Upper lobe of right lung (tissue), 1 donor: ENCODE data around the gene LDLRAD3. TPM values are rescaled to one million over a fixed set of nuclear protein-coding genes. Genes with fewer than 3 reads are reported as not detected.

Experiments
- ATAC-seq: fragments of 200-7000 bp; cut with Tn5 transposase; one replicate; pipeline ENCODE4 v1.9.1; 2020; ENCODE audit warnings: mild to moderate bottlenecking, moderate library complexity
- DNase-seq: peaks from one replicate; pipeline ENCODE4 v3.0.0-alpha.2; 2020
- H3K27ac ChIP-seq: fragments of 200-600 bp; one replicate; pipeline ENCODE4 v1.8.0; 2022
- H3K27me3 ChIP-seq: fragments of 200-600 bp; one replicate; pipeline ENCODE4 v1.8.0; 2022; ENCODE audit warnings: mild to moderate bottlenecking
- H3K36me3 ChIP-seq: fragments of 200-600 bp; one replicate; pipeline ENCODE4 v1.8.0; 2022
- H3K4me1 ChIP-seq: fragments of 200-600 bp; one replicate; pipeline ENCODE4 v1.8.0; 2022
- H3K4me3 ChIP-seq: fragments of 200-600 bp; one replicate; pipeline ENCODE4 v1.8.0; 2022; ENCODE audit warnings: mild to moderate bottlenecking
- H3K9me3 ChIP-seq: fragments of 200-600 bp; one replicate; pipeline ENCODE4 v1.8.0; 2022
- intact Hi-C: fragments of 100-400 bp; cut with DNase I; formaldehyde crosslinking; loops from one replicate; pipeline ENCODE4 v1.11.0; 2022
- total RNA-seq: library from RNA; stranded (reverse); fragmentation: NEBNext Ultra II Directional; extraction: Animal tissue kit (Norgen Biotek cat#: 25700); gene quantifications from one replicate; pipeline ENCODE4 v1.2.1, GENCODE V29; 2021
- TF ChIP-seq, protein P1 (sequence below): fragments of 200-600 bp; IDR thresholded peaks from one replicate; pipeline ENCODE4 v1.8.0; 2022; ENCODE audit warnings: antibody characterized with exemption
- donor health status: DM: no; HTN: yes; CAD: no; lungs with severe emphysema.

LDLRAD3 gene
- total RNA-seq, 1 donor from 2014 or later = 7.9 TPM

DNA sequence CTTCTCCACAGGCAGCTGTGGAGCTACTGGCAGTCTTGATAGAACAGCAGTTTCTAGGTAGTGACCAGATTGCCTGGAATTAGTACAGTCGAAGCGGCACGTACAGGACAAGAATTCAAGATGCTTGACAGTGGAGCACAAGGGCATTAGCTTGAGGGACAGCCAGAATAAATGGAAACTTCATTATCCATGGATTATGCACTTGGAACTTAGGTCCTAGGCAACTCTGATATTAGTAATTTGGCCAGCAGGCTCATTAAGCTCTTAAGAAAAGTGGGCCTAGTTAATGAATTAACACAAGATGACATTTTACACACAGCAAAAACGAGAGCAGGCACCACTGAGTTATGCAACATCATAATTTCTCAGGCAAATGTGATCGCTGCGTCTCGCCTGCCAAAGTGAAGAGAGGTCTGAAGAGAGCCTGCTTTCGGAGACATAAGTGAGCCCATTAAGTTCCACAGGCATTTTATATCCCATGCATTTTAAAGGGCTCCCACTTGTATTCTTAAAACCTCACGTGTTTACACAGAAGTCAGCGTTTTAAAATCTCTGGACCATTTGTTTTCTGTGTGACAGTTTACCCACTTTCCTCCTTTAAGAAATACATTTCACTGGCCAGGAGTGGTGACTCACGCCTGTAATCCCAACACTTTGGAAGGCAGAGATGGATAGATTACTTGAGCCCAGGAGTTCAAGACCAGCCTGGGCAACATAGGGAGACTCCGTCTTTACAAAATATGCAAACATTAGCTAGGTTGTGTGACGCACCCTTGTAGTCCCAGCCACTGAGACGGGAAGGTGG is 279.2 kb downstream of the LDLRAD3 start:
- H3K4me1 ChIP-seq = peaks cover 8% of the 10 kb centered on the region
- no peaks in the 10 kb centered on the region for H3K36me3 ChIP-seq
- peak; percentile 73 for ATAC-seq
- intact Hi-C loops = no loop called here
- TF ChIP-seq, protein P1, sequence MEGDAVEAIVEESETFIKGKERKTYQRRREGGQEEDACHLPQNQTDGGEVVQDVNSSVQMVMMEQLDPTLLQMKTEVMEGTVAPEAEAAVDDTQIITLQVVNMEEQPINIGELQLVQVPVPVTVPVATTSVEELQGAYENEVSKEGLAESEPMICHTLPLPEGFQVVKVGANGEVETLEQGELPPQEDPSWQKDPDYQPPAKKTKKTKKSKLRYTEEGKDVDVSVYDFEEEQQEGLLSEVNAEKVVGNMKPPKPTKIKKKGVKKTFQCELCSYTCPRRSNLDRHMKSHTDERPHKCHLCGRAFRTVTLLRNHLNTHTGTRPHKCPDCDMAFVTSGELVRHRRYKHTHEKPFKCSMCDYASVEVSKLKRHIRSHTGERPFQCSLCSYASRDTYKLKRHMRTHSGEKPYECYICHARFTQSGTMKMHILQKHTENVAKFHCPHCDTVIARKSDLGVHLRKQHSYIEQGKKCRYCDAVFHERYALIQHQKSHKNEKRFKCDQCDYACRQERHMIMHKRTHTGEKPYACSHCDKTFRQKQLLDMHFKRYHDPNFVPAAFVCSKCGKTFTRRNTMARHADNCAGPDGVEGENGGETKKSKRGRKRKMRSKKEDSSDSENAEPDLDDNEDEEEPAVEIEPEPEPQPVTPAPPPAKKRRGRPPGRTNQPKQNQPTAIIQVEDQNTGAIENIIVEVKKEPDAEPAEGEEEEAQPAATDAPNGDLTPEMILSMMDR = no peak
- H3K9me3 ChIP-seq = peaks cover 8% of the 10 kb centered on the region
- H3K27ac ChIP-seq = peak overlapping the region; percentile 24
- DNase-seq = no peak
- no peak overlapping the region for H3K4me3 ChIP-seq
- no peaks in the 10 kb centered on the region for H3K27me3 ChIP-seq

DNA sequence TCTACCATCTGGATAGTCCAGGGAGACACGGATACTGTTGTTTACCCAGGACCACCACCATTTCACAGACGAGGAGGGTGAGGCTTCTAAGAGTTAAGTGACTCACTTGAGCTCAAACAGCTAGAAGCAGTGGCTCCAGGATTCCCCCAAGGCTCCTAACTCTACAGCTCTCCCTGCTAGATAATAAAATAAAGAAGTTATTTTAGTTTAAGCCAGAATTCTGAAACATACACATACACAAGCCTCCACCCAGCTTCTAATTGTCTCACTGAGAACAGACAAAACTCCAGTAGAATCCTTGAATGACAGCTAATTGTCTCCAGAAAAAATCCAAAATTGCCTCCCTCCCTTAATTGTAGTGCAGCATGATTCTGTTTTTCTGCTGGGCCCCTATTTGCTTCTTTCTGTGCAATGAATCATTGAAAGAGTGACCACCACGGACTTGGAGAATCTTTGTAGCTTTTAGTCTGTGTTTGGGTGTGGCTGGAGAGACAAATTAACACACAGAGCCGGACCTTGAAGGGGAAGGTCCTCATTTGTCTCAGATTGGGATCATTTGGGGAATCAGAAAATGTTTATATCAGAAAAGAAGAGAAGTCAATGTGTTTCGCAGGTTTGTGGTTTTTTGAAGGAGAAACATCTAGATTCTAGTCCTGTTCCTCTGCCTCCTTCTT is 280.5 kb downstream of the LDLRAD3 start:
- H3K4me1 ChIP-seq = peaks cover 8% of the 10 kb centered on the region
- no peak overlapping the region for H3K4me3 ChIP-seq
- peaks cover 8% of the 10 kb centered on the region for H3K9me3 ChIP-seq
- no peaks in the 10 kb centered on the region for H3K27me3 ChIP-seq
- DNase-seq (no peak), ATAC-seq (no peak)
- intact Hi-C loops = no loop called here
- no peak overlapping the region for H3K27ac ChIP-seq
- no peaks in the 10 kb centered on the region for H3K36me3 ChIP-seq
- TF ChIP-seq, protein P1 = no peak

DNA sequence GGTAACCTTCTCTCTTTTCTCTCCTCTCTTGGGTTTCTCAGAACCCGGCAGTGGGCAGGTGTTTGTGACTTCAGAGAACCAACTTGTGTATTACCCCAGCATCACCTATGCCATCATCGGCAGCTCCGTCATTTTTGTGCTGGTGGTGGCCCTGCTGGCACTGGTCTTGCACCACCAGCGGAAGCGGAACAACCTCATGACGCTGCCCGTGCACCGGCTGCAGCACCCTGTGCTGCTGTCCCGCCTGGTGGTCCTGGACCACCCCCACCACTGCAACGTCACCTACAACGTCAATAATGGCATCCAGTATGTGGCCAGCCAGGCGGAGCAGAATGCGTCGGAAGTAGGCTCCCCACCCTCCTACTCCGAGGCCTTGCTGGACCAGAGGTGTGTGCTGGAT is 283.2 kb downstream of the LDLRAD3 start:
- DNase-seq (no peak), ATAC-seq (no peak)
- intact Hi-C loops = no loop called here
- Histone ChIP-seq H3K36me3 (no peaks in the 10 kb centered on the region), H3K27me3 (no peaks in the 10 kb centered on the region), H3K4me3 (no peak overlapping the region), H3K27ac (no peak overlapping the region), H3K9me3 (no peaks in the 10 kb centered on the region), H3K4me1 (peaks cover 8% of the 10 kb centered on the region)
- TF ChIP-seq, protein P1 = no peak

DNA sequence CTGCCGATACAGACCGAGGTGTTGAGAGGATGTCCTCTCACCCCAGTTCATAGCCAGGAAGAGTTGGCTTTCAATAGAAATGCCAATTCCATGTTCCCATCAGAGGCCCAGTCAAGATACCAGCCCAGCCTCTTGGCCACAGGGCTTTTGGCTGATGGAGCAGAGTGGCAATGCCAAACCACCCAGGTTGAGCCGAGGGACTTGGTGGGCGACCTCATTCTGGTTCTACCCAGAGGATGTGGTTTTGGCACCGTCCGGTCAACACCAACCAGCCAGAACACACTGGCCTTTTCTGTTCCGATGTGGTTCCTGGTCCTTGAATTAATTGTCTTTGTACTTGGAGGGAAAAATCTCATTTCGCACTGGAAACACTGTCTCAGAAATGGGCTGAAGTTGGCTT is 284.8 kb downstream of the LDLRAD3 start:
- Histone ChIP-seq H3K27me3 (no peaks in the 10 kb centered on the region), H3K36me3 (no peaks in the 10 kb centered on the region), H3K27ac (no peak overlapping the region), H3K4me3 (no peak overlapping the region), H3K4me1 (no peaks in the 10 kb centered on the region), H3K9me3 (no peaks in the 10 kb centered on the region)
- intact Hi-C loops = no loop called here
- no peak for DNase-seq
- no peak for ATAC-seq
- TF ChIP-seq, protein P1 = no peak

DNA sequence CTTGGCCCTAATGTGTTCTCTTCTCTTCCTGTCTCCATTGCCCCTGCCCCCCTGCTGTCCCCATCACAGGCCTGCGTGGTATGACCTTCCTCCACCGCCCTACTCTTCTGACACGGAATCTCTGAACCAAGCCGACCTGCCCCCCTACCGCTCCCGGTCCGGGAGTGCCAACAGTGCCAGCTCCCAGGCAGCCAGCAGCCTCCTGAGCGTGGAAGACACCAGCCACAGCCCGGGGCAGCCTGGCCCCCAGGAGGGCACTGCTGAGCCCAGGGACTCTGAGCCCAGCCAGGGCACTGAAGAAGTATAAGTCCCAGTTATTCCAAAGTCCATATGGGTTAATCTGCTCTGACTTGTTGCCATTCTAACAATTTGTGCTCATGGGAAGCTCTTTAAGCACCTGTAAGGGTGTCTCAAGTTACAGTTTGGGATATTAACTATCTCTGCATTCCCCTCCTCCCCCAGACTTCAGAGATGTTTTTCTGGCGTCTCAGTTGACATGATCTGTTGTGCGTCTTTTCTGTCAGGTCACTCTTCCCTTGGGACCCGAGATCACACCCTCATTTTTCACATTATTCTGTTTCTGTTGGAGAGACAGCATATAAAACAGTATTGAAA is 285.3 kb downstream of the LDLRAD3 start:
- H3K9me3 ChIP-seq = no peaks in the 10 kb centered on the region
- no peaks in the 10 kb centered on the region for H3K27me3 ChIP-seq
- intact Hi-C loops = no loop called here
- no peak for ATAC-seq
- TF ChIP-seq, protein P1 = no peak
- no peak for DNase-seq
- H3K36me3 ChIP-seq = no peaks in the 10 kb centered on the region
- no peaks in the 10 kb centered on the region for H3K4me1 ChIP-seq
- no peak overlapping the region for H3K4me3 ChIP-seq
- H3K27ac ChIP-seq = no peak overlapping the region
